ELR (cell line): ENCODE data around the gene C1RL.
A peak's percentile ranks its signal among the peaks of the same experiment; 100 is the strongest.

ENCODE experiments used
- DNase-seq: peaks from one replicate; pipeline ENCODE4 v3.0.0-alpha.2; 2015; ENCODE audit warnings: low read depth

C1RL gene

GRCh38 chr12:7137908-7138307 is 28.9 kb upstream of the C1RL start:
- no peak for DNase-seq

DNA sequence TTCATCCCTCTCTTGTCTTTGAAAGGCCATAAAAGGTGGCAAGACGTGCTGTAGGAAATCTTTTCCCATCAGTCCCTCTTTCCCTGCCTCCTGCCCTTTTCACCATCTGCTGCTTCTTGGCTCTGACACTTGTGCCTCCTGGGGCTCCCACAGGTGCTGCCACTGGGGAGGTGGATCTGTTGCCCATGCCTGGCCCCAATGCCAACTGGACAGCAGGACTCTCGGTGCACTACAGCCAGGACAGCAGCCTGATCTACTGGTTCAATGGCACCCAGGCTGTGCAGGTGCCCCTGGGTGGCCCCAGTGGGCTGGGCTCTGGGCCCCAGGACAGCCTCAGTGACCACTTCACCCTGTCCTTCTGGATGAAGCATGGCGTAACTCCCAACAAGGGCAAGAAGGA is 27.7 kb upstream of the C1RL start:
- no peak for DNase-seq

- no peak for DNase-seq
Observed at GRCh38 chr12:7136071-7136470, 27.1 kb upstream of the C1RL start.

DNA sequence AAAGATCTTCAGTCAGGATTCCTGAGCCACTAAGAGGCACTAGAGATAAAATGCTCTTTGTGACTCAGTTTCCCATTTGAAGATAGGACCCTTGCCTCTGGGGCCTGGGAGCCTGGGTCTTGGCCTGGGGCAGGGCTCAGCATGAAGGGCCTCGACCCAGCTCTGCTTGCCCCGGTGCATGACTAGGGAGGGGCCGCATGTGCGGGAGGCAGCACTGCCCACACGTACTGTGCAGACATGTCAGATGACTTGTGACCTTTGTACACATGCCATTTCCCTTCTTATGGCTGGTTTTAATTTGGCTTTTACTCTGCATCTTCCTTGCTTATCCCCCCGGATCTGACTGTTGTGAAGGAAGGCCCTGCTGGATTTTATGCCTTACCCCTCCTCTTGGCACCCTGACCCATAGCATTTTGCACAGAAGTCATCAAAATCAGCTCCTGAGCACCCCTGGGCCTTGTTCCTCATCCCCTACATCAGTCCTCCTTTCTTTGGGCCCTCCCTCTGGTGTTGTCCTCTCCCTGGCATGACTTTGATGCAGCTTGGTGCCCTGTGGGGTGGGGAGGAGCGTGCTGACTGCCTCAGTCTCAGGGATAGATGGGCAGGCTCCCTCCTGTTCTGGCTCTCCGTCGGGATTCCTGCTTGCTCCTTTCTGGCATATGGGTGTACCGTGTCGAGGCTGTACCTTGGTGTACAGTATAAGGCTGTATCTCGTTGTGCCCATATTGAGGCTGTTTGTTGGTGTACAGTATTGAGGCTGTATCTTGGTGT is 25.6 kb upstream of the C1RL start:
- DNase-seq = no peak

GRCh38 chr12:7131502-7131866 is 22.5 kb upstream of the C1RL start:
- DNase-seq = peak; percentile 8

DNA sequence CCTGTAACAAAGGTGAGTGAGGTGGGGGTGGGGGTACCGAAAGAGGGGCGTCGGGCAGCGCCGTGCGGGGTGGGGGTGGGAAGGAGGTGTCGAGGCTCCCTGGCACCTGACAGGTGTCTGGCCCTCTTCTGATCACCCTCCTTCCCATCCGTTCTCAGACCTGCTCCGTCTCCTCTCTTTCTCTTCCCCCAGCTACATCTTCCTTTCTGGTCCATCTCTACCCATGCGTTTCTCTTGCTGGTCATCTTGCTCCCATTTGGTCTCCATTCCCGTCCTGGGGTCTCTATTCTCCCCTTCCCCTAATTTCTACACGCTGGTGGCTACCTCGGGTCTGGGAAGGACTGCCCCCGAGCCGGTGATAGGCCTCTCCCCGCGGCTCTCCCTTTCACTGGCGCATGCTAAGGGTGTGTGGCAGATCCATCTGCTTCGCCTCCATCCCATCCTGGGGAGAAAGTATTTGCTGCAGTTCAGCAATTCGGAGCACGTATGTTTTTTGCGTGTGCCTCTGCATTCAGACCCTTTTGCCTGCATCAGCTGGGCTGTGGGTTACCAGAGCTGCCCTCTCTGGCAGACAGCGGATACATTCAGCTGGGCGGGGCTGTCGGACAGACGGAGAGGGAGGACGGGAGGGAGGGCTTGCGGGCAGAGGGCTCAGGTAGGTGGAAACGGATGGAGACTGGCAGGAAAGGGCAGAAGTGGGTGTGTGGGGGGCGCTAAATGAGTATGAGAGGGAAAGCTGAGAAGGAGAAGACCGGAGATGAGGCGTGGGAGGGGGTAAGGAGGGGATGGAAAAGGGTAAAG is 21.9 kb upstream of the C1RL start:
- DNase-seq = peak; percentile 70

GRCh38 chr12:7129872-7130691 is 21.1 kb upstream of the C1RL start, which contains the start of gene CLSTN3:
TSS of gene CLSTN3 (plus strand) at chr12:7130371. CDS start at chr12:7130649, 278 bp downstream.
- peak; percentile 82 for DNase-seq

- peak; percentile 13 for DNase-seq
Observed at GRCh38 chr12:7129287-7129871, 20.4 kb upstream of the C1RL start.

DNA sequence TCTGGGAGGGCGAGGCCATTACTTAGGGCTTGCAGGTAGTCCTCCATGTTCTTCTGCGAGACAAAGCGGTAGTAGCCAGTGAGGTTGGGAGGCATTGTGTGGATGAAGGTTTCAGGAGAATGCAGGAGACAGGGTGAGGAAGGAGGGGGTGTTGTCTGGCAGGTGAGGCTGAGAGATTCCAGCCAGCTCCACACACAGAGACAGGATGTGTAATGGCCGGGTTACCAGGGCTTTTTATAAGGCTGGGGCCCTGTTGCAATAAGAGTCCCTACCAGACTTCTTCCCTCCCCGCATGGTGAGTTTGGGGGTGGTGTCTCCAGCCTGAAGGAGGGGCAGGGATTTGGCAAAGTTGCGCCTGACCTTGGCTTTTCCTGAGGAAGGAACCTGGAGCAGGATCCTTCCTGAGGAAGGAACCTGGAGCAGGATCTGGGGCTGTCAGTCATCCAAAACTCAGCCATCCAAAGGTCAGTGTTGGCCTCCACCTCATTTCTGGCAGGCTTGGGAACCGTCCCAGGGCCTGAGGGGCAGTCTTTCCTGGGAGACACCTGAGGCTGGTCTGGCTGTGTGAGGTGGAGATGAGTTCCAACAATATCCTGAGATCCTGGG is 19.8 kb upstream of the C1RL start, which contains the start of gene RBP5:
Gene RBP5 (minus strand): TSS at position 209 of the 606 bp plus-strand sequence. CDS start 114 bp downstream, at position 95.
- DNase-seq = no peak

- no peak for DNase-seq
Observed at GRCh38 chr12:7127916-7128626, 19.1 kb upstream of the C1RL start.

DNA sequence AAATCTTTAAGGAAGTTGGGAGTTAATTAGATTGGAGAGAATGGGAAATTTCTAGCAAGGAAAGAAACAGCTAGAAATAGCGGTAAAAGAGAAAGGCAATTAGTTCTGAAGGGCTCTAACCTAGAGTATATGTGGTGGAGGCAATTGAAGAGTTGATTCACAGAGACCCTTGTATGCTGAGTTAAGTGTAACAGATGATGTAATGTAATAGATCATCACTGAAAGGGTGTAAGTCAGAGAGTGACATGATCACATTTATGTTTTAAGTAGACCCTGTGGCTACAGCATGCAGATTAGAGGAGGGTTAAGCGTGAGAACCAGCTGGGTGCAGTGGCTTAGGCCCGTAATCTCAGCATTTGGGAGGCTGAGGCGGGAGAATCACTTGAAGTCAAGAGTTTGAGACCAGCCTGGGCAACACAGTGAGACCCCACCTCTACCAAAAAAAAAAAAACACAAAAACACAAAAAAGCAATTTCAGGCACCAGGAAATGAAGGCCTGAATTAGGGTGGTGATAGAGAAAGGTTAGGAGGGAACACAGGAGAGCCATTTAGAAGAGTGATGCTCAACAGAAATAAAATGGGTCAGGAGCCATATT is 16.7 kb upstream of the C1RL start:
- DNase-seq = no peak

GRCh38 chr12:7123806-7124522 is 14.9 kb upstream of the C1RL start:
- DNase-seq = no peak

DNA sequence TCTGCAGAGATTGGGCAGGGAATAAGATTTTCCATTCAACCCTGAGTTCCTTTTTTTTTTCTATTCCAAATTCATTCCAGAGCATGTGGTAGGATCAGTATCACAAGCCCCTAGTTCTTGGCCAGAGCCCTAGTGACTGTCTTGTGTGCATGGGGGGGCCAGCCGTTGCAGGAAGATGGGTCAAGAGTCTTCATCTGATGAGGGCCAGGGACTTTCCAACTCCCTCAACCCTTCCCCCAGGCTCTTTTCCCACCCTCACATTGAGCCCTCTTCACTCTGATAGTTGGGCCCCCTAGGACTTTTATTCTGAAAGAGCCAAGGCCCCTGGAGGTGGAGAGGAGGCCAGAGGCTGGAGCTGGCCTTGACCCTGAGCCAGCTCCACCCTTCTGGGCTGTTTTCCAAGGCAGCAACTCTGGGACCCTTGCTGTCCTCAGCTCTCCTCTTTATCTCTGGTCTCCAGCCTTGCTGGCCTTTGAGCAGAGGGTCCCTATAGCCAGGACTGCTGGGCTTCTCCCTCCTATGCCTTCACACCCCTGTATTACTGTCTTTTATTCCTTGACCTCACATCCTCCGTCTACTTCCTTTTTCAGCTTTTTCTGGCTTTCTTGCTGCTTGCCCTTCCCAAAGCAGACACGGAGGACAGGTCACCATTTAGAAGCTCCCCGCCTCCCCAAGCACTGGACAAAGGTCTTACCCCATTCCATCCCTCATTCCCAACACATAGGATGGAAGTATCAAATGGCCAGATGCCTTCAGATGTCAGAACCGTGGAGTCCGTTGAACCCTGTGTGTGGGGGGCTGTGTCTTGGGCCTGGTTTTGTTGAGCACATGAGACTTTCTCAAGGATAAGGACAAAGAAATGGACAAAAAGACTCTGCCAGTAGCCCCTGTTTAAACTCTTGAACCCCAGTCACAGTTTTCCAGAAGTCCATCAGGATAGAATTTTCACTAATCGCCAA is 14.1 kb upstream of the C1RL start:
- no peak for DNase-seq

DNA sequence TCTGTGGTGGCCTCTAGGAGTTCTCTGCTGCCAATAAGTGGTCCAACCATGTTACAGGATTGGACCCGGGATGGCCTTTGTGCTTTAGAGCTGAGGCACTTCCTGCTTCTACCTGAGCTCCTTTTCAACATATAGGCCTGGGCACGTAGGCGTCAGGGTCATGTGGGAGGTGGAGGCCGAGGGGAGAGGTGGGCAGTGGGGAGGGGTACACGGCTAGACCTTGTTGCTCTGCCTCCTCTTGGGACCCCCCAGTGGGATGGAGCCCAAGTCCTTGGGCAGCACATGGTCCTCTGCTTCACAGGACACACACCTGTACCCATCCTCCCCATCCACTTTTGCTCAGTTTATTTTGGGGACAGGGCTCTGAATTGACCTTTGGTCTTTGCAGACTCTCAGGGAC is 12.3 kb upstream of the C1RL start:
- no peak for DNase-seq

DNA sequence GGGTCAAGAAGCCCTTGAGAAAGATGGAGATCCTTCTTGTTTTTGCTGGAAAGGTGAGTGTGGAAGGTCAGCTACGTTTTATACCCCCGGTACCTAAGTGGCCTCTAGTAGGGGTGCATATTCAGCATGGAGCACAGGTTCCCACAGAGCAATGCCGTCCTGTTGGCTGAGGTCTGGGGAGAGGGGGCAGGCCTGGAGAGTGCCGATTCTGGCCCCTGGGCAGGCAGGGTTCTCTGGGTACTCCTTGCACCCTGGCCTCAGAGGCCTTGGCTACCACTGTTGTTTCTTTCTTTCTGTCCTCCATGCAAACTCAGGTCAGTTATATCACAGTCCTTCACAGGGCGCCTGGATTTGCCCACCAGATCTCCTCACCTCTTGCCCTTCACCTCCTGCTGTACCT is 11.2 kb upstream of the C1RL start:
- no peak for DNase-seq

- DNase-seq = no peak
Observed at GRCh38 chr12:7118881-7119280, 9.9 kb upstream of the C1RL start.

GRCh38 chr12:7117670-7118069 is 8.7 kb upstream of the C1RL start:
- DNase-seq = no peak

- no peak for DNase-seq
Observed at GRCh38 chr12:7116916-7117315, 7.9 kb upstream of the C1RL start.

GRCh38 chr12:7116196-7116595 is 7.2 kb upstream of the C1RL start:
- DNase-seq = no peak
